IMR-90 (cell line): ENCODE data around the gene RNF32. TPM values are rescaled to one million over a fixed set of nuclear protein-coding genes. Genes with fewer than 3 reads are reported as not detected.

Source experiments
- ATAC-seq: fragments of 200-7000 bp; cut with Tn5 transposase; 2 replicates; pipeline ENCODE4 v1.9.1; 2020; ENCODE audit warnings: low read depth, mild to moderate bottlenecking, moderate library complexity
- BruUV-seq: library from RNA; stranded (reverse); fragments of 400-500 nt; replicated peaks from 2 replicates; lab custom pipeline; 2021; lab: Mats Ljungman, UMichigan
- CTCF ChIA-PET: fragments of 300-600 bp; formaldehyde crosslinking; extraction: SDS; loops from one replicate; lab custom pipeline; 2021; ENCODE audit warnings: antibody characterized with exemption; lab: Yijun Ruan, JAX
- POLR2A ChIA-PET: fragments of 300-600 bp; sonication (Branson Sonifier 250); formaldehyde crosslinking; loops from one replicate; lab custom pipeline; 2022; ENCODE audit warnings: antibody characterized with exemption; ENCODE audit not compliant: unreplicated experiment; lab: Charles Lee
- DNase-seq: peaks from one replicate; pipeline ENCODE4 v3.0.0; 2013
- H2AFZ ChIP-seq: replicated peaks from 2 replicates; pipeline ENCODE3; 2013; ENCODE audit warnings: low read length, mild to moderate bottlenecking; ENCODE audit not compliant: poor library complexity
- H2AK5ac ChIP-seq: 2 replicates; pipeline ENCODE4 v1.6.1; 2013; ENCODE audit warnings: low read depth, low read length, inconsistent platforms
- H2AK9ac ChIP-seq: replicated peaks from 2 replicates; pipeline ENCODE3; 2013; ENCODE audit warnings: mild to moderate bottlenecking, low read depth, low read length, moderate library complexity; ENCODE audit not compliant: poor library complexity
- H2BK120ac ChIP-seq: 2 replicates; pipeline ENCODE4 v1.6.1; 2013; ENCODE audit warnings: low read depth, low read length, inconsistent platforms
- H2BK15ac ChIP-seq: 3 replicates; pipeline ENCODE4 v1.6.1; 2013; ENCODE audit warnings: low read depth, low read length, inconsistent platforms
- H2BK20ac ChIP-seq: 2 replicates; pipeline ENCODE4 v1.6.1; 2013; ENCODE audit warnings: low read depth, mild to moderate bottlenecking, inconsistent platforms, low read length, moderate library complexity
- H2BK5ac ChIP-seq: 2 replicates; pipeline ENCODE4 v1.6.1; 2013; ENCODE audit warnings: mild to moderate bottlenecking, low read depth, low read length, inconsistent platforms; ENCODE audit not compliant: poor library complexity, severe bottlenecking
- H3K14ac ChIP-seq: replicated peaks from 2 replicates; pipeline ENCODE4 v1.6.1; 2013; ENCODE audit warnings: low read depth, low read length, inconsistent platforms
- H3K18ac ChIP-seq: 2 replicates; pipeline ENCODE4 v1.6.1; 2013; ENCODE audit warnings: low read depth, low read length, control low read depth
- H3K23ac ChIP-seq: 2 replicates; pipeline ENCODE4 v1.6.1; 2013; ENCODE audit warnings: low read depth, low read length, inconsistent platforms
- H3K27ac ChIP-seq: 2 replicates; pipeline ENCODE4 v1.5.1; 2013; ENCODE audit warnings: mild to moderate bottlenecking, control low read depth, low read length; ENCODE audit not compliant: insufficient read depth
- H3K27me3 ChIP-seq: 2 replicates; pipeline ENCODE4 v1.6.1; 2013; ENCODE audit warnings: low read length; ENCODE audit not compliant: control insufficient read depth, insufficient read depth
- H3K36me3 ChIP-seq: 2 replicates; pipeline ENCODE4 v1.6.1; 2013; ENCODE audit warnings: low read length, mixed read lengths; ENCODE audit not compliant: control insufficient read depth, insufficient read depth
- H3K4ac ChIP-seq: 2 replicates; pipeline ENCODE4 v1.6.1; 2013; ENCODE audit warnings: low read depth, low read length, inconsistent platforms
- H3K4me1 ChIP-seq: 2 replicates; pipeline ENCODE4 v1.6.1; 2013; ENCODE audit warnings: low read length, mixed read lengths; ENCODE audit not compliant: control insufficient read depth, insufficient read depth
- H3K4me2 ChIP-seq: 2 replicates; pipeline ENCODE4 v1.6.1; 2013; ENCODE audit warnings: low read depth, mild to moderate bottlenecking, control low read depth, low read length, moderate library complexity
- H3K4me3 ChIP-seq: 2 replicates; pipeline ENCODE4 v1.5.1; 2013; ENCODE audit warnings: low read depth, mild to moderate bottlenecking, control low read depth, low read length, moderate library complexity; ENCODE audit not compliant: insufficient read depth
- H3K56ac ChIP-seq: 2 replicates; pipeline ENCODE4 v1.6.1; 2013; ENCODE audit warnings: low read length, inconsistent platforms; ENCODE audit not compliant: insufficient read depth; ENCODE audit errors: extremely low read depth
- H3K79me1 ChIP-seq, 2 experiments: 2 replicates each; pipeline ENCODE4 v1.6.1; 2013; ENCODE audit warnings: low read length in 2 of 2, inconsistent platforms in 1 of 2, low read depth in 1 of 2
- H3K9ac ChIP-seq: 2 replicates; pipeline ENCODE4 v1.6.1; 2013; ENCODE audit warnings: low read depth, low read length, control low read depth
- H3K9me1 ChIP-seq: 2 replicates; pipeline ENCODE4 v1.6.1; 2013; ENCODE audit warnings: low read length, inconsistent platforms; ENCODE audit not compliant: insufficient read depth
- H3K9me3 ChIP-seq: 2 replicates; pipeline ENCODE4 v1.6.1; 2013; ENCODE audit warnings: low read length; ENCODE audit not compliant: control insufficient read depth, insufficient read depth
- H4K20me1 ChIP-seq: 2 replicates; pipeline ENCODE4 v1.6.1; 2013; ENCODE audit warnings: low read length, inconsistent platforms; ENCODE audit not compliant: insufficient read depth
- H4K5ac ChIP-seq: 2 replicates; pipeline ENCODE4 v1.6.1; 2013; ENCODE audit warnings: mild to moderate bottlenecking, low read depth, low read length, control low read depth
- H4K8ac ChIP-seq, 2 experiments: 2 replicates each; pipeline ENCODE4 v1.6.1; 2013; ENCODE audit warnings: low read depth in 2 of 2, low read length in 2 of 2, control low read depth in 1 of 2, inconsistent platforms in 1 of 2
- H4K91ac ChIP-seq: 2 replicates; pipeline ENCODE4 v1.6.1; 2013; ENCODE audit warnings: low read depth, low read length, inconsistent platforms; ENCODE audit not compliant: insufficient read depth
- CHD1 ChIP-seq: IDR thresholded peaks from 2 replicates; pipeline ENCODE4 v1.6.1; 2012; ENCODE audit warnings: low read depth, low read length, improper control_type of control experiment
- NFE2L2 ChIP-seq: fragments of 150-350 bp; IDR thresholded peaks from 2 replicates; pipeline ENCODE4 v1.6.1; 2016; ENCODE audit warnings: low read depth, mild to moderate bottlenecking, low read length
- RCOR1 ChIP-seq: IDR thresholded peaks from 2 replicates; pipeline ENCODE4 v1.6.1; 2012; ENCODE audit warnings: mild to moderate bottlenecking, low read length, improper control_type of control experiment; ENCODE audit not compliant: insufficient replicate concordance
- WGBS, 2 experiments: methylation state at CpG; one replicate each; pipeline versions ENCODE4 v1.1.5 to v1.1.7; 2013; ENCODE audit warnings: missing lambda C conversion rate in 2 of 2; ENCODE audit not compliant: insufficient read length in 1 of 2; ENCODE audit errors: extremely low coverage in 2 of 2; 5-methylcytosine and 5-hydroxymethylcytosine counted together
- dilution Hi-C: fragments of 300-500 bp; cut with HindIII; formaldehyde crosslinking; loops from one replicate; pipeline ENCODE4 v1.14.3; 2018; ENCODE audit warnings: low sequenced_read_pairs; ENCODE audit not compliant: unreplicated experiment
- in situ Hi-C: fragments of 300-500 bp; cut with MboI; formaldehyde crosslinking; loops from 3 replicates; pipeline ENCODE4 v1.14.3; 2019; ENCODE audit warnings: low sequenced_read_pairs, inconsistent platforms, mixed read lengths
- intact Hi-C: fragments of 100-400 bp; cut with micrococcal nuclease; formaldehyde crosslinking; loops from 2 replicates; pipeline ENCODE4 v1.10.0; 2022
- polyA plus RNA-seq, 3 experiments: library from polyadenylated mRNA; depleted of rRNA; stranded (reverse); fragments of >200 nt; gene quantifications; 2 replicates each; pipeline ENCODE4 v1.2.3, GENCODE V29; 2012; ENCODE audit warnings: low replicate concordance in 1 of 3
- total RNA-seq: library from RNA; depleted of rRNA; stranded (reverse); fragments of >200 nt; gene quantifications from 2 replicates; pipeline ENCODE4 v1.2.3, GENCODE V29; 2012
- TF ChIP-seq, protein P1 (sequence below): fragments of 150-350 bp; IDR thresholded peaks from 2 replicates; pipeline ENCODE4 v1.6.1; 2017; ENCODE audit warnings: mild to moderate bottlenecking, antibody characterized with exemption, low read length, low read depth

RNF32 gene
- total and polyA plus RNA-seq, 2 of the 4 experiments (the other 2 are of a cell fraction) = 0.36 to 0.63 TPM

DNA sequence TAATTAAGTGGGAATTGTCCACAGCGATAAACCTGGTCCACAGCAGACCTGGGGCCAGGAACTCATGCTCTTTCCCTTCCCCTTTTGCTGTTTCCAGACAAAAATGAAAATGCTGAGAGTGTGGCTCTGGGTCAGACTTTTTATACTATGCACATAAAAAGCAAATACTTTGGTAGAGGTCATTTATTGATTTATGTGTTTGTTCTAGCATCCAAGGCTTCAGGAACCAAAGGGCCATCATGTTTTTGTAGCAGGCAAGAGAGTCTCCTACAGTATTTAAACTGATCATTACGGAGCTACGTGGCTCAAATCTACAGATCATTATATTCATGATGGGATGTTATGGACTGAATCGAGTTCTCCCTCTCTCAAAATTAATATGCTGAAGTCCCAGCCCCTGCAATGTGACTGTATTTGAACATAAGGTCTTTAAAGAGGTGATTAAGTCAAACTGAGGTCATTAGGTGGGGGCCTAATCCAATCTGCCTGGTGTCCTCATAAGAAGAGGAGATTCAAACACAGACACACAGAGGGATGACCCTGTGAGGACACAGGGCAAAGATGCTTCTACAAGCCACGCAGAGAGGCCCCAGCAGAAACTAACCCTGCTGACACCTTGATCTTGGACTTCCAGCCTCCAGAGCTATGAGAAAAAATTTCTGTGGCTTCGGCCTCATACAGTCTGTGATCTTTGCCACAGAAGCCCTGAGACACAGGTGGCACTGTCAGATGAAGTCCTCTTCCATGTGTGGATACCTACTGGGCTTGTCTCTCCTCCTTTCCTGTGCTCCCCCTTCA lies 46.1 kb upstream of the RNF32 start (continued):
- TF ChIP-seq RCOR1 = no peak

DNA sequence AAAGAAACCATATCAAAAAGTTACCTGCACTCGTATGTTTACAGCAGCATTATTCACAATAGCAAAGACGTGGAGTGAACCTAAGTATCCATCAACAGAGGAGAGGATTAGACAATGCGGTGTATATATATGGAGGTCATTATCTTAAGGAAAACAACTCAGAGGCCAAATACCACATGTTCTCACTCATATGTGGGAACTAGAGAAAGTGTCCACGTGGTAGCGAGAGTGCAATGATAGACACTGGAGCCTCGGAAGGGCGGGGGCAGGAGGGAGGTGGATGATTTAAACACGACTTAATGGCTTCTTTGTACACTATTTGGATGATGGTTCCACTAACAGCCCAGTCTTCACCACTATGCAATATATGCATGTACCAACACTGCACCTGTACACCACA lies 40.1 kb upstream of the RNF32 start:
- Histone ChIP-seq H3K9me3 (no peaks in the 10 kb centered on the region), H2AK5ac (no peak overlapping the region), H3K4me1 (no peaks in the 10 kb centered on the region), H3K9me1 (no peaks in the 10 kb centered on the region), H3K4ac (no peak overlapping the region), H3K4me3 (no peak overlapping the region), H3K79me1 (no peaks in the 10 kb centered on the region), H2BK120ac (no peak overlapping the region), H3K4me2 (no peak overlapping the region), H2BK5ac (no peak overlapping the region), H3K14ac (no peak overlapping the region), H4K20me1 (no peaks in the 10 kb centered on the region), H2BK15ac (no peak overlapping the region), H3K9ac (no peak overlapping the region), H3K36me3 (no peaks in the 10 kb centered on the region), H2BK20ac (no peak overlapping the region), H2AFZ (no peak overlapping the region), H3K27ac (no peak overlapping the region), H3K27me3 (no peaks in the 10 kb centered on the region), H2AK9ac (no peak overlapping the region), H4K91ac (no peak overlapping the region), H3K56ac (no peak overlapping the region), H4K8ac (no peak overlapping the region), H3K23ac (no peak overlapping the region), H4K5ac (no peak overlapping the region), H3K18ac (no peak overlapping the region)
- dilution Hi-C loops (no loop called here), intact Hi-C loops (no loop called here), in situ Hi-C loops (no loop called here)
- ChIA-PET CTCF (no interaction called here), POLR2A (no interaction called here)
- no TSS peak for BruUV-seq
- no peak for ATAC-seq
- no peak for TF ChIP-seq NFE2L2
- TF ChIP-seq CHD1 = no peak
- TF ChIP-seq, protein P1, sequence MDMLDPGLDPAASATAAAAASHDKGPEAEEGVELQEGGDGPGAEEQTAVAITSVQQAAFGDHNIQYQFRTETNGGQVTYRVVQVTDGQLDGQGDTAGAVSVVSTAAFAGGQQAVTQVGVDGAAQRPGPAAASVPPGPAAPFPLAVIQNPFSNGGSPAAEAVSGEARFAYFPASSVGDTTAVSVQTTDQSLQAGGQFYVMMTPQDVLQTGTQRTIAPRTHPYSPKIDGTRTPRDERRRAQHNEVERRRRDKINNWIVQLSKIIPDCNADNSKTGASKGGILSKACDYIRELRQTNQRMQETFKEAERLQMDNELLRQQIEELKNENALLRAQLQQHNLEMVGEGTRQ = no peak
- WGBS, 2 experiments = no CpG with 5 or more reads among the region's 8 CpGs
- DNase-seq = no peak
